Measurements from ENCODE around the gene DOCK10.

DOCK10 gene

GRCh38 chr2:224957540-224958461 lies 84.5 kb downstream of the DOCK10 start:
- Histone ChIP-seq H3K4me1 (ENCODE audit: control insufficient read depth in 2 of 2, insufficient read depth in 1 of 2, low read depth in 1 of 2, low read length in 2 of 2) (peaks cover 0 to 8% of the 10 kb centered on the region in 2 donors), H3K27ac (replicated peaks; ENCODE audit: low read length) (no peak overlapping the region), H3K79me1 (ENCODE audit: low read depth, low read length) (no peaks in the 10 kb centered on the region), H3K4me2 (ENCODE audit: insufficient read depth, low read length, poor library complexity, severe bottlenecking) (no peak overlapping the region), H3K18ac (ENCODE audit: low read length) (no peak overlapping the region), H3K27me3 (ENCODE audit: control insufficient read depth in 3 of 3, insufficient read depth in 3 of 3, low read depth in 1 of 3, low read length in 3 of 3) (no peaks in the 10 kb centered on the region), H3K4me3 (ENCODE audit: low read length in 2 of 2) (no peak overlapping the region), H2AFZ (ENCODE audit: low read length) (no peak overlapping the region), H3K23ac (ENCODE audit: low read depth, low read length, poor library complexity) (no peak overlapping the region), H2BK15ac (ENCODE audit: low read length) (no peak overlapping the region), H2AK5ac (ENCODE audit: low read depth, low read length) (no peak overlapping the region), H3K14ac (ENCODE audit: low read length) (no peak overlapping the region), H4K8ac (ENCODE audit: low read depth, low read length) (no peak overlapping the region), H2BK12ac (ENCODE audit: low read length) (no peak overlapping the region), H3K9ac (ENCODE audit: low read depth, low read length, poor library complexity) (no peak overlapping the region), H3K9me3 (replicated peaks in 1 of 2; ENCODE audit: control insufficient read depth in 2 of 2, insufficient read depth in 1 of 2, low read depth in 1 of 2, low read length in 2 of 2) (no peaks in the 10 kb centered on the region), H2BK5ac (ENCODE audit: low read length) (no peak overlapping the region), H3K4ac (ENCODE audit: low read length) (no peak overlapping the region), H2BK120ac (ENCODE audit: low read depth, low read length) (no peak overlapping the region), H3K36me3 (replicated peaks in 1 of 2; ENCODE audit: control insufficient read depth in 2 of 2, insufficient read depth in 2 of 2, low read length in 2 of 2) (no peaks in the 10 kb centered on the region), H4K91ac (ENCODE audit: low read depth, low read length, poor library complexity) (no peak overlapping the region)
- WGBS, 2 donors (ENCODE audit: extremely low coverage in 2 of 2, insufficient read length in 2 of 2, insufficient replicate concordance in 1 of 2), result no CpG with 5 or more reads among the region's 8 CpGs
- DNase-seq (ENCODE audit: low spot score), result no peak

GRCh38 chr2:224956706-224957105 lies 85.6 kb downstream of the DOCK10 start:
- no peak overlapping the region for H4K8ac ChIP-seq (ENCODE audit: low read depth, low read length)
- no CpG with 5 or more reads among the region's 3 CpGs for WGBS, 2 donors (ENCODE audit: extremely low coverage in 2 of 2, insufficient read length in 2 of 2, insufficient replicate concordance in 1 of 2)

GRCh38 chr2:224954980-224955379 lies 87.3 kb downstream of the DOCK10 start:
- H3K23ac ChIP-seq (ENCODE audit: low read depth, low read length, poor library complexity), result no peak overlapping the region
- no peak overlapping the region for H4K91ac ChIP-seq (ENCODE audit: low read depth, low read length, poor library complexity)
- H4K8ac ChIP-seq (ENCODE audit: low read depth, low read length), result no peak overlapping the region
- H3K18ac ChIP-seq (ENCODE audit: low read length), result no peak overlapping the region
- H3K36me3 ChIP-seq (replicated peaks in 1 of 2; ENCODE audit: control insufficient read depth in 2 of 2, insufficient read depth in 2 of 2, low read length in 2 of 2), result no peaks in the 10 kb centered on the region
- no peak overlapping the region for H3K4me2 ChIP-seq (ENCODE audit: insufficient read depth, low read length, poor library complexity, severe bottlenecking)
- H2BK15ac ChIP-seq (ENCODE audit: low read length), result no peak overlapping the region
- no peaks in the 10 kb centered on the region for H3K27me3 ChIP-seq (ENCODE audit: control insufficient read depth in 3 of 3, insufficient read depth in 3 of 3, low read depth in 1 of 3, low read length in 3 of 3)
- no peak overlapping the region for H2BK12ac ChIP-seq (ENCODE audit: low read length)
- no peak overlapping the region for H3K4me3 ChIP-seq (ENCODE audit: low read length in 2 of 2)
- no peak for DNase-seq (ENCODE audit: low spot score)
- H3K27ac ChIP-seq (replicated peaks; ENCODE audit: low read length), result no peak overlapping the region
- H2BK5ac ChIP-seq (ENCODE audit: low read length), result no peak overlapping the region
- H3K4me1 ChIP-seq (ENCODE audit: control insufficient read depth in 2 of 2, insufficient read depth in 1 of 2, low read depth in 1 of 2, low read length in 2 of 2), result peaks cover 0 to 8% of the 10 kb centered on the region in 2 donors
- H3K9me3 ChIP-seq (replicated peaks in 1 of 2; ENCODE audit: control insufficient read depth in 2 of 2, insufficient read depth in 1 of 2, low read depth in 1 of 2, low read length in 2 of 2), result no peaks in the 10 kb centered on the region
- H3K9ac ChIP-seq (ENCODE audit: low read depth, low read length, poor library complexity), result no peak overlapping the region
- no peak overlapping the region for H3K4ac ChIP-seq (ENCODE audit: low read length)
- no peak overlapping the region for H2AFZ ChIP-seq (ENCODE audit: low read length)
- H3K79me1 ChIP-seq (ENCODE audit: low read depth, low read length), result no peaks in the 10 kb centered on the region
- no peak overlapping the region for H3K14ac ChIP-seq (ENCODE audit: low read length)
- no peak overlapping the region for H2AK5ac ChIP-seq (ENCODE audit: low read depth, low read length)
- H2BK120ac ChIP-seq (ENCODE audit: low read depth, low read length), result no peak overlapping the region

More at GRCh38 chr2:224956706-224957105, 85.6 kb downstream of the DOCK10 start:
- Histone ChIP-seq H4K91ac (ENCODE audit: low read depth, low read length, poor library complexity) (no peak overlapping the region), H2BK5ac (ENCODE audit: low read length) (no peak overlapping the region), H2BK120ac (ENCODE audit: low read depth, low read length) (no peak overlapping the region), H3K4ac (ENCODE audit: low read length) (no peak overlapping the region), H3K4me3 (ENCODE audit: low read length in 2 of 2) (no peak overlapping the region), H3K9ac (ENCODE audit: low read depth, low read length, poor library complexity) (no peak overlapping the region), H3K79me1 (ENCODE audit: low read depth, low read length) (no peaks in the 10 kb centered on the region), H3K14ac (ENCODE audit: low read length) (no peak overlapping the region), H2AFZ (ENCODE audit: low read length) (no peak overlapping the region), H3K23ac (ENCODE audit: low read depth, low read length, poor library complexity) (no peak overlapping the region), H3K9me3 (replicated peaks in 1 of 2; ENCODE audit: control insufficient read depth in 2 of 2, insufficient read depth in 1 of 2, low read depth in 1 of 2, low read length in 2 of 2) (no peaks in the 10 kb centered on the region), H2BK12ac (ENCODE audit: low read length) (no peak overlapping the region), H3K4me2 (ENCODE audit: insufficient read depth, low read length, poor library complexity, severe bottlenecking) (no peak overlapping the region), H3K4me1 (ENCODE audit: control insufficient read depth in 2 of 2, insufficient read depth in 1 of 2, low read depth in 1 of 2, low read length in 2 of 2) (peaks cover 0 to 8% of the 10 kb centered on the region in 2 donors), H3K36me3 (replicated peaks in 1 of 2; ENCODE audit: control insufficient read depth in 2 of 2, insufficient read depth in 2 of 2, low read length in 2 of 2) (no peaks in the 10 kb centered on the region), H3K27ac (replicated peaks; ENCODE audit: low read length) (no peak overlapping the region), H2AK5ac (ENCODE audit: low read depth, low read length) (no peak overlapping the region), H3K27me3 (ENCODE audit: control insufficient read depth in 3 of 3, insufficient read depth in 3 of 3, low read depth in 1 of 3, low read length in 3 of 3) (no peaks in the 10 kb centered on the region), H3K18ac (ENCODE audit: low read length) (no peak overlapping the region), H2BK15ac (ENCODE audit: low read length) (no peak overlapping the region)
- DNase-seq (ENCODE audit: low spot score), result no peak

- H2BK12ac ChIP-seq (ENCODE audit: low read length), result no peak overlapping the region
- H4K91ac ChIP-seq (ENCODE audit: low read depth, low read length, poor library complexity), result no peak overlapping the region
- no peak overlapping the region for H3K14ac ChIP-seq (ENCODE audit: low read length)
- no peak overlapping the region for H4K8ac ChIP-seq (ENCODE audit: low read depth, low read length)
- peak overlapping the region; percentile 4 for H2AFZ ChIP-seq (ENCODE audit: low read length)
- no peak overlapping the region for H3K4me3 ChIP-seq (ENCODE audit: low read length in 2 of 2)
- no peak overlapping the region for H3K4me2 ChIP-seq (ENCODE audit: insufficient read depth, low read length, poor library complexity, severe bottlenecking)
- H2BK120ac ChIP-seq (ENCODE audit: low read depth, low read length), result no peak overlapping the region
- no peak for DNase-seq (ENCODE audit: low spot score)
- H2BK5ac ChIP-seq (ENCODE audit: low read length), result no peak overlapping the region
- no peaks in the 10 kb centered on the region for H3K9me3 ChIP-seq (replicated peaks in 1 of 2; ENCODE audit: control insufficient read depth in 2 of 2, insufficient read depth in 1 of 2, low read depth in 1 of 2, low read length in 2 of 2)
- no CpG with 5 or more reads among the region's 6 CpGs for WGBS, 2 donors (ENCODE audit: extremely low coverage in 2 of 2, insufficient read length in 2 of 2, insufficient replicate concordance in 1 of 2)
- H3K23ac ChIP-seq (ENCODE audit: low read depth, low read length, poor library complexity), result no peak overlapping the region
- H3K4me1 ChIP-seq (ENCODE audit: control insufficient read depth in 2 of 2, insufficient read depth in 1 of 2, low read depth in 1 of 2, low read length in 2 of 2), result peaks cover 0 to 4% of the 10 kb centered on the region in 2 donors
- H3K4ac ChIP-seq (ENCODE audit: low read length), result no peak overlapping the region
- no peak overlapping the region for H3K9ac ChIP-seq (ENCODE audit: low read depth, low read length, poor library complexity)
- H3K18ac ChIP-seq (ENCODE audit: low read length), result peak overlapping the region; percentile 2
- H2BK15ac ChIP-seq (ENCODE audit: low read length), result no peak overlapping the region
- H3K27ac ChIP-seq (replicated peaks; ENCODE audit: low read length), result no peak overlapping the region
- no peaks in the 10 kb centered on the region for H3K36me3 ChIP-seq (replicated peaks in 1 of 2; ENCODE audit: control insufficient read depth in 2 of 2, insufficient read depth in 2 of 2, low read length in 2 of 2)
- H2AK5ac ChIP-seq (ENCODE audit: low read depth, low read length), result no peak overlapping the region
- no peaks in the 10 kb centered on the region for H3K27me3 ChIP-seq (ENCODE audit: control insufficient read depth in 3 of 3, insufficient read depth in 3 of 3, low read depth in 1 of 3, low read length in 3 of 3)
- no peaks in the 10 kb centered on the region for H3K79me1 ChIP-seq (ENCODE audit: low read depth, low read length)
These were observed 89.2 kb downstream of the DOCK10 start for GRCh38 chr2:224952936-224953657.

Data from neuronal stem cell (in vitro differentiated cells).